ENCODE results near the gene SAMD4A. TPM values are rescaled to one million over a fixed set of nuclear protein-coding genes. Genes with fewer than 3 reads are reported as not detected.

Gene SAMD4A
- total and polyA plus RNA-seq, 2 donors, result 1.7 to 2.8 TPM

DNA sequence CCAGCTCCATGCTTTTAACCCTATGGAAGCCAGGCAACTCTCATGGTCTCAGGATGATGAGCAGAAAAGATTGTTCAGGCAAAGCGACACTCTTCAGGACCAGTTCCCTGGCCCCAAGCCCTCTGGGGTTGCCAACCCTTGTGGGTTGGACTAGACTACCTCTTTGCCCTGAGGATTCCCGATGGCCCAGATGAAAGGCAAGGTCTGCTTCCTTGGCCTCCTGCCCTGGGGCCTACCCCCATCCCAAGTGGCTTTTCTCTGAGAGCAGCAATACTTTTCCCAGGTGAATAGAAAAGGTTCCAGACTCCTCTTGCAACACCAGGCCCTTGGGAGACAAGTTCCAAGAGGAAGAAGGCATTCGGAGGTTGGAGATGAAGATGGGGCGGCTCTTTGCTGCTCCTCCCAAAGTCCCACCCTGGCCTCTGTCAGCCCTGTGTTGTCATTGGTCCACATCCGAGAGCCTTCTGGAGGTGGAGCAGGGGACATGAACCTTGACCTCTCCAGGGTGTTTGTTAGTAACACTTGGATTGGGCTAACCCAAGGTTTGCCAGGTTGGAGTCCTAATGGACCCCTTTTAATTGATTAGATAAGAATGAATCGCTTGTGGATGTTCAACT lies 204.6 kb downstream of the SAMD4A start:
- DNase-seq (ENCODE audit: low read depth in 6 of 9, low spot score in 9 of 9), result no peak

GRCh38 chr14:54772451-54772881 lies 205.5 kb downstream of the SAMD4A start:
- DNase-seq (ENCODE audit: low read depth in 6 of 9, low spot score in 9 of 9), result no peak
- no peak overlapping the region for H3K4me3 ChIP-seq (ENCODE audit: low read length in 2 of 2)
- 96% methylated on average over 7 of the region's 7 CpGs for WGBS
- H3K9me3 ChIP-seq (ENCODE audit: control insufficient read depth in 2 of 2, insufficient read depth in 1 of 2, low read length in 1 of 2), result no peaks in the 10 kb centered on the region
- H3K27me3 ChIP-seq (ENCODE audit: control insufficient read depth in 2 of 2, insufficient read depth in 1 of 2, low read length in 1 of 2), result peaks cover 3 to 10% of the 10 kb centered on the region in 2 donors
- no peak overlapping the region for H3K27ac ChIP-seq (ENCODE audit: low read depth in 1 of 2, low read length in 1 of 2)
- H3K4me1 ChIP-seq (ENCODE audit: control insufficient read depth in 2 of 2, insufficient read depth in 2 of 2, low read length in 2 of 2), result peaks cover 4 to 21% of the 10 kb centered on the region in 2 donors
- H3K36me3 ChIP-seq (ENCODE audit: control insufficient read depth in 2 of 2, insufficient read depth in 2 of 2, low read length in 1 of 2), result no peaks in the 10 kb centered on the region

More for the DNA sequence above, 204.6 kb downstream of the SAMD4A start:
- Histone ChIP-seq H3K4me1 (ENCODE audit: control insufficient read depth in 2 of 2, insufficient read depth in 2 of 2, low read length in 2 of 2) (peaks cover 4 to 19% of the 10 kb centered on the region in 2 donors), H3K27me3 (ENCODE audit: control insufficient read depth in 2 of 2, insufficient read depth in 1 of 2, low read length in 1 of 2) (peaks cover 3 to 10% of the 10 kb centered on the region in 2 donors), H3K27ac (ENCODE audit: low read depth in 1 of 2, low read length in 1 of 2) (no peak overlapping the region), H3K36me3 (ENCODE audit: control insufficient read depth in 2 of 2, insufficient read depth in 2 of 2, low read length in 1 of 2) (no peaks in the 10 kb centered on the region), H3K4me3 (ENCODE audit: low read length in 2 of 2) (no peak overlapping the region), H3K9me3 (ENCODE audit: control insufficient read depth in 2 of 2, insufficient read depth in 1 of 2, low read length in 1 of 2) (no peaks in the 10 kb centered on the region)
- 99% methylated on average over 6 of the region's 6 CpGs for WGBS

- Histone ChIP-seq H3K27me3 (ENCODE audit: control insufficient read depth in 2 of 2, insufficient read depth in 1 of 2, low read length in 1 of 2) (peaks cover 3 to 10% of the 10 kb centered on the region in 2 donors), H3K9me3 (ENCODE audit: control insufficient read depth in 2 of 2, insufficient read depth in 1 of 2, low read length in 1 of 2) (no peaks in the 10 kb centered on the region), H3K4me3 (ENCODE audit: low read length in 2 of 2) (no peak overlapping the region), H3K27ac (ENCODE audit: low read depth in 1 of 2, low read length in 1 of 2) (peak overlapping the region in 1 of 2 donors; percentile 15), H3K4me1 (ENCODE audit: control insufficient read depth in 2 of 2, insufficient read depth in 2 of 2, low read length in 2 of 2) (peaks cover 4 to 21% of the 10 kb centered on the region in 2 donors), H3K36me3 (ENCODE audit: control insufficient read depth in 2 of 2, insufficient read depth in 2 of 2, low read length in 1 of 2) (no peaks in the 10 kb centered on the region)
- peak; percentile 30 to 81 (median 48) for DNase-seq (ENCODE audit: low read depth in 6 of 9, low spot score in 9 of 9)
- 22% methylated on average over 19 of the region's 19 CpGs for WGBS
Measured at GRCh38 chr14:54773171-54774006, 206.5 kb downstream of the SAMD4A start.

DNA sequence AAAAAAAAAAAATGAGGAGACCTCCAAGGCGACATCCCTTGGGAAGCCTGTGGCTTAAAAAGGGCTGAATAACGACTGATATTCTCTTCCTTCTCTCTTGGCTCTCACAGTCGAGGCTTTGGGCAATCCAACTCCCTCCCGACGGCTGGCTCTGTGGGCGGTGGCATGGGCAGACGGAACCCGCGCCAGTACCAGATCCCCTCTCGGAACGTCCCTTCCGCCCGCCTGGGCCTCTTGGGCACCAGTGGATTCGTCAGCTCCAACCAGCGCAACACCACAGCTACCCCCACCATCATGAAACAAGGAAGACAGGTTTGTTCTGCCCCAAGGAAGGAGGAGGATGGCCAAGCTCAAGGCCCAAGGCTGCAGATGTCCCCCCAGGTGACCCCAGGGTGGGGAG lies 207.9 kb downstream of the SAMD4A start:
- 98% methylated on average over 15 of the region's 15 CpGs for WGBS
- Histone ChIP-seq H3K4me1 (ENCODE audit: control insufficient read depth in 2 of 2, insufficient read depth in 2 of 2, low read length in 2 of 2) (peaks cover 4 to 21% of the 10 kb centered on the region in 2 donors), H3K27ac (ENCODE audit: low read depth in 1 of 2, low read length in 1 of 2) (no peak overlapping the region), H3K27me3 (ENCODE audit: control insufficient read depth in 2 of 2, insufficient read depth in 1 of 2, low read length in 1 of 2) (peaks cover 3 to 10% of the 10 kb centered on the region in 2 donors), H3K9me3 (ENCODE audit: control insufficient read depth in 2 of 2, insufficient read depth in 1 of 2, low read length in 1 of 2) (no peaks in the 10 kb centered on the region), H3K4me3 (ENCODE audit: low read length in 2 of 2) (no peak overlapping the region), H3K36me3 (ENCODE audit: control insufficient read depth in 2 of 2, insufficient read depth in 2 of 2, low read length in 1 of 2) (no peaks in the 10 kb centered on the region)
- DNase-seq (ENCODE audit: low read depth in 6 of 9, low spot score in 9 of 9), result no peak

GRCh38 chr14:54775486-54776140 lies 208.7 kb downstream of the SAMD4A start:
- 67% methylated on average over 8 of the region's 8 CpGs for WGBS
- peaks cover 3 to 10% of the 10 kb centered on the region in 2 donors for H3K27me3 ChIP-seq (ENCODE audit: control insufficient read depth in 2 of 2, insufficient read depth in 1 of 2, low read length in 1 of 2)
- H3K27ac ChIP-seq (ENCODE audit: low read depth in 1 of 2, low read length in 1 of 2), result no peak overlapping the region
- H3K36me3 ChIP-seq (ENCODE audit: control insufficient read depth in 2 of 2, insufficient read depth in 2 of 2, low read length in 1 of 2), result no peaks in the 10 kb centered on the region
- no peaks in the 10 kb centered on the region for H3K9me3 ChIP-seq (ENCODE audit: control insufficient read depth in 2 of 2, insufficient read depth in 1 of 2, low read length in 1 of 2)
- no peak overlapping the region for H3K4me3 ChIP-seq (ENCODE audit: low read length in 2 of 2)
- H3K4me1 ChIP-seq (ENCODE audit: control insufficient read depth in 2 of 2, insufficient read depth in 2 of 2, low read length in 2 of 2), result peaks cover 4 to 21% of the 10 kb centered on the region in 2 donors
- no peak for DNase-seq (ENCODE audit: low read depth in 6 of 9, low spot score in 9 of 9)

GRCh38 chr14:54776361-54777001 lies 209.6 kb downstream of the SAMD4A start:
- Histone ChIP-seq H3K4me1 (ENCODE audit: control insufficient read depth in 2 of 2, insufficient read depth in 2 of 2, low read length in 2 of 2) (peaks cover 4 to 21% of the 10 kb centered on the region in 2 donors), H3K9me3 (ENCODE audit: control insufficient read depth in 2 of 2, insufficient read depth in 1 of 2, low read length in 1 of 2) (no peaks in the 10 kb centered on the region), H3K27ac (ENCODE audit: low read depth in 1 of 2, low read length in 1 of 2) (no peak overlapping the region), H3K36me3 (ENCODE audit: control insufficient read depth in 2 of 2, insufficient read depth in 2 of 2, low read length in 1 of 2) (no peaks in the 10 kb centered on the region), H3K4me3 (ENCODE audit: low read length in 2 of 2) (no peak overlapping the region), H3K27me3 (ENCODE audit: control insufficient read depth in 2 of 2, insufficient read depth in 1 of 2, low read length in 1 of 2) (peaks cover 3 to 10% of the 10 kb centered on the region in 2 donors)
- DNase-seq (ENCODE audit: low read depth in 6 of 9, low spot score in 9 of 9), result peak in 1 of 9 donors; percentile 33
- 5% methylated on average over 12 of the region's 12 CpGs for WGBS

DNA sequence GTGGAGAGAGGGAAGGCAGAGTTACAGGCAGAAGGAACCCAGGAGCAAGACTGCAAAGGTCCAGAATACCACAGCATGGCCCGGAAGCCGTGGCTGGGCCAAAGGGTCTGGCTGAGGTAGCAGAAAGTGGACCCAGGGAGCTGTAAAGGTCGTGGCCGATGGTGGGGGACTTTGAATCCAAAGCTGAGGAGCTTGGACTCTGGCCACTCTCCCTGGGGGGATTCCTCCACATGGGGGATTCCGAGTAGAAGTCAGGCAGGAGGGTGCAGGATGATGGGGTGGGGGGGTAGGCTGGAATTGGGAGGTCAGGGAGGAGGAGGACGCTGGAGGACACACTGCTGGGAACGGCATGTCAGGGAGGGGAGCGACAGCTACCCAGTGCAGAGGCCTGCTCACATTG lies 210.5 kb downstream of the SAMD4A start:
- Histone ChIP-seq H3K4me3 (ENCODE audit: low read length in 2 of 2) (no peak overlapping the region), H3K4me1 (ENCODE audit: control insufficient read depth in 2 of 2, insufficient read depth in 2 of 2, low read length in 2 of 2) (peaks cover 4 to 21% of the 10 kb centered on the region in 2 donors), H3K27ac (ENCODE audit: low read depth in 1 of 2, low read length in 1 of 2) (no peak overlapping the region), H3K9me3 (ENCODE audit: control insufficient read depth in 2 of 2, insufficient read depth in 1 of 2, low read length in 1 of 2) (no peaks in the 10 kb centered on the region), H3K27me3 (ENCODE audit: control insufficient read depth in 2 of 2, insufficient read depth in 1 of 2, low read length in 1 of 2) (peaks cover 3 to 10% of the 10 kb centered on the region in 2 donors), H3K36me3 (ENCODE audit: control insufficient read depth in 2 of 2, insufficient read depth in 2 of 2, low read length in 1 of 2) (no peaks in the 10 kb centered on the region)
- WGBS, result 92% methylated on average over 8 of the region's 8 CpGs
- DNase-seq (ENCODE audit: low read depth in 6 of 9, low spot score in 9 of 9), result no peak

- H3K27ac ChIP-seq (ENCODE audit: low read depth in 1 of 2, low read length in 1 of 2), result no peak overlapping the region
- peaks cover 0 to 9% of the 10 kb centered on the region in 2 donors for H3K4me1 ChIP-seq (ENCODE audit: control insufficient read depth in 2 of 2, insufficient read depth in 2 of 2, low read length in 2 of 2)
- no peaks in the 10 kb centered on the region for H3K9me3 ChIP-seq (ENCODE audit: control insufficient read depth in 2 of 2, insufficient read depth in 1 of 2, low read length in 1 of 2)
- 83% methylated on average over 9 of the region's 9 CpGs for WGBS
- no peak overlapping the region for H3K4me3 ChIP-seq (ENCODE audit: low read length in 2 of 2)
- H3K27me3 ChIP-seq (ENCODE audit: control insufficient read depth in 2 of 2, insufficient read depth in 1 of 2, low read length in 1 of 2), result peaks cover 3 to 10% of the 10 kb centered on the region in 2 donors
- DNase-seq (ENCODE audit: low read depth in 6 of 9, low spot score in 9 of 9), result no peak
- H3K36me3 ChIP-seq (ENCODE audit: control insufficient read depth in 2 of 2, insufficient read depth in 2 of 2, low read length in 1 of 2), result no peaks in the 10 kb centered on the region
Measured at GRCh38 chr14:54778618-54779345, 211.9 kb downstream of the SAMD4A start.

Data from thymus (tissue), 11 donors.